HepG2 (cell line): ENCODE data around the gene RAB9A.

Source experiments
- ATRX ChIP-seq: sonication (generic); formaldehyde crosslinking; IDR thresholded peaks from 2 replicates; pipeline ENCODE4 v1.4.0; 2020; ENCODE audit warnings: missing genetic modification reagents, borderline replicate concordance
- ZBTB37 ChIP-seq: sonication (generic); formaldehyde crosslinking; IDR thresholded peaks from 2 replicates; pipeline ENCODE4 v1.4.0; 2020; ENCODE audit warnings: mild to moderate bottlenecking, missing genetic modification reagents
- ZNF224 ChIP-seq: sonication (generic); formaldehyde crosslinking; IDR thresholded peaks from 2 replicates; pipeline ENCODE4 v1.5.0; 2020; ENCODE audit warnings: mild to moderate bottlenecking, missing genetic modification reagents

- no peak for TF ChIP-seq ATRX (CRISPR knock-in tag)
- no peak for TF ChIP-seq ZBTB37 (CRISPR knock-in tag)
- no peak for TF ChIP-seq ZNF224 (CRISPR knock-in tag)
Observed at GRCh38 chrX:13742397-13743176, 53.7 kb downstream of the RAB9A start.
